Common myeloid progenitor, CD34-positive (primary cell): ENCODE measurements around the gene F2R.
"Not testable (repeated sequence)": the region's sequence is repeated elsewhere in the genome, so short reads cannot be mapped to it uniquely, and the experiment has no call there.

ENCODE experiments used
- CTCF ChIA-PET: fragments of 350-600 bp; sonication (Branson Sonifier 250); formaldehyde crosslinking; loops from one replicate; lab custom pipeline; 2021; ENCODE audit warnings: antibody characterized with exemption; lab: Charles Lee
- POLR2A ChIA-PET: fragments of 350-600 bp; sonication (Branson Sonifier 250); formaldehyde crosslinking; loops from one replicate; lab custom pipeline; 2021; ENCODE audit warnings: antibody characterized with exemption; lab: Charles Lee
- DNase-seq, 3 donors: peaks; one replicate each; pipeline versions ENCODE4 v3.0.0 to v3.0.0-alpha.2; 2013
- H3K27ac ChIP-seq, 2 experiments: 1 replicate in 1 of 2; 2 replicates in 1 of 2; pipeline ENCODE4 v1.7.0; 2013; ENCODE audit warnings: inconsistent platforms in 2 of 2, low read length in 2 of 2, mild to moderate bottlenecking in 2 of 2, low read depth in 1 of 2, moderate library complexity in 1 of 2; ENCODE audit not compliant: severe bottlenecking in 2 of 2, insufficient read depth in 1 of 2, poor library complexity in 1 of 2
- H3K27me3 ChIP-seq, 5 experiments: replicated peaks in 2 of 5; 1 replicate in 3 of 5; 2 replicates in 2 of 5; pipeline versions ENCODE4 v1.6.1 to v1.7.0; 2013; ENCODE audit warnings: low read length in 4 of 5, mild to moderate bottlenecking in 2 of 5, moderate library complexity in 2 of 5, inconsistent platforms in 1 of 5; ENCODE audit not compliant: insufficient read depth in 5 of 5, control insufficient read depth in 4 of 5
- H3K36me3 ChIP-seq, 4 experiments: 1 replicate in 2 of 4; 2 replicates in 2 of 4; pipeline versions ENCODE4 v1.6.1 to v1.7.0; 2013; ENCODE audit warnings: low read length in 3 of 4, control low read depth in 1 of 4, mild to moderate bottlenecking in 1 of 4; ENCODE audit not compliant: control insufficient read depth in 4 of 4, insufficient read depth in 4 of 4
- H3K4me1 ChIP-seq, 4 experiments: 1 replicate in 3 of 4; 2 replicates in 1 of 4; pipeline versions ENCODE4 v1.6.1 to v1.7.1; 2013; ENCODE audit warnings: low read length in 3 of 4, mild to moderate bottlenecking in 3 of 4, control low read depth in 1 of 4, inconsistent platforms in 1 of 4, moderate library complexity in 1 of 4; ENCODE audit not compliant: control insufficient read depth in 4 of 4, insufficient read depth in 4 of 4; ENCODE audit errors: control extremely low read depth in 1 of 4
- H3K4me3 ChIP-seq, 7 experiments: 1 replicate in 4 of 7; 2 replicates in 3 of 7; pipeline versions ENCODE4 v1.5.1 to v1.7.0; 2013; ENCODE audit warnings: mild to moderate bottlenecking in 7 of 7, low read length in 6 of 7, moderate library complexity in 6 of 7, inconsistent platforms in 2 of 7, low read depth in 2 of 7, control low read depth in 1 of 7; ENCODE audit not compliant: insufficient read depth in 4 of 7, control insufficient read depth in 1 of 7; ENCODE audit errors: extremely low read depth in 1 of 7
- H3K9me3 ChIP-seq, 5 experiments: 1 replicate in 4 of 5; 2 replicates in 1 of 5; pipeline versions ENCODE4 v1.6.1 to v1.7.1; 2013; ENCODE audit warnings: low read length in 4 of 5, mild to moderate bottlenecking in 2 of 5, inconsistent platforms in 1 of 5, low read depth in 1 of 5, moderate library complexity in 1 of 5; ENCODE audit not compliant: control insufficient read depth in 4 of 5, insufficient read depth in 2 of 5; ENCODE audit errors: control extremely low read depth in 1 of 5
- WGBS: methylation state at CpG from one replicate; pipeline ENCODE4 v1.1.5; 2013; ENCODE audit not compliant: insufficient coverage; 5-methylcytosine and 5-hydroxymethylcytosine counted together

F2R gene

DNA sequence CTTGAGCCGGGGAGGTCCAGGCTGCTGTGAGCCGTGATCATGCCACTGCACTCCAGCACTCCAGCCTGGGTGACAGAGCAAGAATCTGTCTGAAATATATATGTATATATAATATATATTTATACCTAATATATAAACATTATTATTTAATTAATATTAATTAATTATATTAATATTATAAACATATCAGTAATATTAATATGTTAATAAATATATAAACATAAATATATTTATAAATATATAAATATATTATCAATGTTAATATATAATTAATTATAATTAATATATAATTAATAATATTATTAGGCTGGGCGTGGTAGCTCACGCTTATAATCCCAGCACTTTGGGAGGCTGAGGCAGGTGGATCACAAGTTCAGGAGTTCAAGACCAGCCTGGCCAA, 41.1 kb downstream of the F2R start:
- DNase-seq = no peak
- Histone ChIP-seq H3K9me3 (no peaks in the 10 kb centered on the region), H3K4me1 (no peaks in the 10 kb centered on the region), H3K4me3 (no peak overlapping the region), H3K27ac (no peak overlapping the region), H3K36me3 (no peaks in the 10 kb centered on the region), H3K27me3 (no peaks in the 10 kb centered on the region)
- CTCF ChIA-PET = interaction anchor here (0.8 to 1.6 kb wide), 4 partner anchors 9 to 38 kb away, joined by 3 to 4 read pairs (median 3); no protein-coding TSS in a partner anchor
- no CpG with 5 or more reads among the region's 4 CpGs for WGBS
- POLR2A ChIA-PET = no interaction called here

DNA sequence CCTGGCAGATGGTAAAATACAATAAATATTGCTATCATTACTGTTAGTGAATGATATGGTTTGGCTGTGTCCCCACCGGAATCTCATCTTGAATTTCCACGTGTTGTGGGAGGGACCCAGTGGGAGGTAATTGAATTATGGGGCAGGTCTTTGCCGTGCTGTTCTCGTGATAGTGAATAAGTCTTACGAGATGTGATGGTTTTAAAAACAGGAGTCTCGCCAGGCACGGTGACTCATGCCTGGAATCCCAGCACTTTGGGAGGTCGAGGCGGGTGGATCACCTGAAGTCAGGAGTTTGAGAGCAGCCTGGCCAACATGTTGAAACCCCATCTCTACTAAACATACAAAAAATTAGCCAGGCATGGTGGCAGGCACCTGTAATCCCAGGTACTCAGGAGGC, 45.2 kb downstream of the F2R start:
- 99% methylated on average over 9 of the region's 9 CpGs for WGBS
- POLR2A ChIA-PET, H3K36me3 ChIP-seq, H3K4me1 ChIP-seq, H3K27me3 ChIP-seq, H3K27ac ChIP-seq, H3K9me3 ChIP-seq, DNase-seq, H3K4me3 ChIP-seq: not testable (repeated sequence)
- CTCF ChIA-PET = interaction anchor here (2.2 kb wide), 1 partner anchor 13 kb away, joined by 7 read pairs; no protein-coding TSS in a partner anchor

DNA sequence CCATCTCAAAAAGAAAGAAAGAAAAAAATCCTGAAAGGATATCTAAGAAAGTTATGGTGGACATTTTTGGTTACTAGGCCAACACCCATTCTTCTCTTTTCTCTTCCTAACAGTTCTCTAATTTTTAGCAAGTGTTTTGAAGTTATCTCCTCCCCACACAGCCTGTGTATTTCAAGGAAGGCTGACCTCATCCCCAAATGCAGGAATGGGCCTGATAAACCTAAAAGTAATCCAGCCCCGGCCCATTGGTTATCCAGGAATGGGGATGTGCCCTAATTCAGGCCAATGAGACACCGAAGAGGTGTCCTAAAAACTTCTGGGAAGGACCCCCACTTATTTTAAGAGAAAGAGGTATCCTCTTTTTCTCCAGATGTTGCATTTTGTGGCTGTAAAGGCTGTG, 46.6 kb downstream of the F2R start:
- Histone ChIP-seq H3K9me3 (peaks cover 2 to 10% (median 3%) of the 10 kb centered on the region in 5 experiments), H3K27ac (no peak overlapping the region), H3K36me3 (no peaks in the 10 kb centered on the region), H3K27me3 (no peaks in the 10 kb centered on the region), H3K4me3 (no peak overlapping the region), H3K4me1 (peaks cover 0 to 6% (median 0%) of the 10 kb centered on the region in 4 experiments)
- no peak for DNase-seq
- WGBS = 83% methylated on average over 2 of the region's 2 CpGs
- CTCF ChIA-PET = interaction anchor here (0.7 to 1.4 kb wide), 2 partner anchors 12 to 78 kb away, joined by 4 to 6 read pairs; no protein-coding TSS in a partner anchor
- POLR2A ChIA-PET = no interaction called here

DNA sequence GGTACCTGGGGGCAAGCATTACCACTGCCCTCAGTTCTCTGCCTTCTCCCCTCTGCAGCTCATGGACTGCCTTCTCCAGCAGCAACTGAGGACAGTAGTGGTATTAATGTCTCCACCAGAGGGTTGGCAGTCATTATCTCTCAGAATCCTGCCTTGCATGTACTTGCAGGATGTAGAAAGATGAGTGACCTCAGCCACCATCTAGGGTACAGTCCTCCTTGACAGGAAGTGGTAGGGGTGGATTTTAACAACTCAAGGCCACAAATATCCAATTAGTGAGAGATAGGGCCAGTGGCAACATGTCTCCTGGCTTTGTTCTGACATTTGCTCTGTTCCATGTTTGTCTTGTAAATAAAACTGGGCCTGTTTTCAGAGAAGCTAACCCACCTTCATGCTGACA, 47.2 kb downstream of the F2R start:
- ChIA-PET POLR2A (interaction anchor here (0.6 kb wide), 1 partner anchor 17 kb away, joined by 3 read pairs; no protein-coding TSS in a partner anchor), CTCF (interaction anchor here (1.3 to 1.4 kb wide), 2 partner anchors 11 to 16 kb away, joined by 3 to 6 read pairs; no protein-coding TSS in a partner anchor)
- peak in 1 of 3 donors; percentile 45 for DNase-seq
- peaks cover 2 to 10% (median 3%) of the 10 kb centered on the region in 5 experiments for H3K9me3 ChIP-seq
- H3K4me1 ChIP-seq = peaks cover 0 to 6% (median 0%) of the 10 kb centered on the region in 4 experiments
- H3K27ac ChIP-seq = no peak overlapping the region
- no peaks in the 10 kb centered on the region for H3K27me3 ChIP-seq
- no peaks in the 10 kb centered on the region for H3K36me3 ChIP-seq
- no peak overlapping the region for H3K4me3 ChIP-seq

DNA sequence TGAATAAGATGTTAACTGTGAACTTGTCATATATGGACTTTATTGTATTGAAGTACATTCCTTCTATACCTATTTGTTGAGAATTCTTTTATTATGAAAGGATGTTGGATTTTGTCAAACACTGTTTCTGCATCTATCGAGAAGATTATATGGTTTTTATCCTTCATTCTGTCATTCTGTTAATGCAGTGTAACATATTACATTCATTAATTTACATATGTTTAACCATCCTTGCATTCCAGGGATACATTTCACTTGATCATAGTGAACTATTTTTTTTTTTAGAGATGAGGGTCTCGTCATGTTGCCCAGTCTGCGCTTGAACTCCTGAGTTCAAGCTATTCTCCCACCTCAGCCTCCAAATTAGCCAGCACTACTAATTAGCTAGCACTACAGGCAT, 48.4 kb downstream of the F2R start:
- Histone ChIP-seq H3K4me1 (peaks cover 0 to 6% (median 0%) of the 10 kb centered on the region in 4 experiments), H3K4me3 (no peak overlapping the region), H3K9me3 (peaks cover 2 to 10% (median 3%) of the 10 kb centered on the region in 5 experiments), H3K27me3 (no peaks in the 10 kb centered on the region), H3K27ac (no peak overlapping the region), H3K36me3 (no peaks in the 10 kb centered on the region)
- CTCF ChIA-PET = no interaction called here
- WGBS = 100% methylated on average over 1 of the region's 3 CpGs
- no peak for DNase-seq
- POLR2A ChIA-PET = no interaction called here

DNA sequence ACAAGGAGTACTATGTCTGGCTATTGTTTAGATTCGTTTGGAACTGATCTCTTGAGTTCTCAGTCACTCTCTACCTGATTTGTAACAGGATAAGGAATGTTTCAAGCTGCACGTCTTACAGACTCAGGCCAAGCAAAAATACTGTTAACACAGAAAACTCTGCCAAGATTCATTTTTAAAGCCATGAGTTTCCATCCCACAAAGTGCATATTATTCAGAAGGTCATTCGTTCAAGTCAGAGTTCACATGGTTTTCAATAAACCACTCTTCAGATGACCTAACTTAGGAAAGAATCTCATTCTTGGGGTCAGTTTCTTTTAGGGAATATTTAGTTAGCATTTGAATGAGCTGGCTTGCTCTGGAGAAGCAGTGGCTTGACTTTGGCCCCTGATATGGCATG, 49.3 kb downstream of the F2R start:
- H3K36me3 ChIP-seq = no peaks in the 10 kb centered on the region
- no peaks in the 10 kb centered on the region for H3K27me3 ChIP-seq
- H3K4me1 ChIP-seq = peaks cover 0 to 6% (median 0%) of the 10 kb centered on the region in 4 experiments
- ChIA-PET CTCF (interaction anchor here (1.0 kb wide), 1 partner anchor 9 kb away, joined by 4 read pairs; no protein-coding TSS in a partner anchor), POLR2A (no interaction called here)
- no peak overlapping the region for H3K4me3 ChIP-seq
- WGBS = 93% methylated on average over 2 of the region's 3 CpGs
- H3K9me3 ChIP-seq = peaks cover 2 to 10% (median 3%) of the 10 kb centered on the region in 5 experiments
- H3K27ac ChIP-seq = no peak overlapping the region
- no peak for DNase-seq

DNA sequence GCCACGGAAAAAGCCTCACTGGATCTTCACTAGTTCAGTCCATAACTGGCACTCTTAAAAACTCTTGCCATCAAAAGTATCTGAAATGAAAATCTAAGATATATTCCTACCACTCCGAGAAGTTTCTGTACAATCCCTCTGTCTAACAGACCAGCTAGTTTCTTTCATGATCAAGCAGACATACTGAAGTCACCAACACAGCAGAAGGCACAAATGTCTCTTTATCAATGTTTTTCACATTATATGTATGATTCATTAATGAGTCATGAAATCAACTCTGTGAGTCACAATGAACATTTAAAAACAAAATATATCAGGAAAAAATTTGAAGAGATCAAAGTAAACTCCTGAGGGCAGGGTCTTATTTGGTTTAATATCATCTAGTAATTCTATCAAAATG, 50.8 kb downstream of the F2R start:
- H3K27me3 ChIP-seq = no peaks in the 10 kb centered on the region
- H3K36me3 ChIP-seq = no peaks in the 10 kb centered on the region
- 100% methylated on average over 2 of the region's 2 CpGs for WGBS
- no peak overlapping the region for H3K27ac ChIP-seq
- H3K4me1 ChIP-seq = peaks cover 0 to 6% (median 0%) of the 10 kb centered on the region in 4 experiments
- no peak overlapping the region for H3K4me3 ChIP-seq
- ChIA-PET POLR2A (no interaction called here), CTCF (interaction anchor here (0.8 to 1.3 kb wide), 6 partner anchors 10 to 54 kb away, joined by 3 to 5 read pairs (median 4); no protein-coding TSS in a partner anchor)
- DNase-seq = peak in 1 of 3 donors; percentile 19
- H3K9me3 ChIP-seq = peaks cover 2 to 10% (median 3%) of the 10 kb centered on the region in 5 experiments
